HepG2 (cell line): ENCODE measurements around the gene KCTD5. TPM values are rescaled to one million over a fixed set of nuclear protein-coding genes. Genes with fewer than 3 reads are reported as not detected.
A peak's percentile ranks its signal among the peaks of the same experiment; 100 is the strongest.
"Not testable (repeated sequence)": the region's sequence is repeated elsewhere in the genome, so short reads cannot be mapped to it uniquely, and the experiment has no call there.

ENCODE experiments used
- ATAC-seq: fragments of 200-7000 bp; cut with Tn5 transposase; 3 replicates; pipeline ENCODE4 v1.9.1; 2020; ENCODE audit warnings: mild to moderate bottlenecking, moderate library complexity
- BruUV-seq: library from RNA; stranded (reverse); fragments of 400-500 nt; replicated peaks from 2 replicates; lab custom pipeline; 2021; lab: Mats Ljungman, UMichigan
- CTCF ChIA-PET: fragments of 300-600 bp; formaldehyde crosslinking; extraction: SDS; loops from one replicate; lab custom pipeline; 2021; ENCODE audit warnings: low total read pairs, inconsistent platforms, low intra/inter-chr PET ratio; lab: Yijun Ruan, JAX
- POLR2A ChIA-PET: fragments of 350-600 bp; sonication (Branson Sonifier 250); formaldehyde crosslinking; loops from one replicate; lab custom pipeline; 2020; ENCODE audit warnings: antibody characterized with exemption, inconsistent platforms; lab: Yijun Ruan, JAX
- DNase-seq: peaks from one replicate; pipeline ENCODE4 v3.0.0-alpha.2; 2015; ENCODE audit warnings: low spot score
- FAIRE-seq: peaks from 3 replicates; lab custom pipeline; 2011; peaks lifted over from hg19 to GRCh38; lab: Jason Lieb, UNC
- H2AFZ ChIP-seq: one replicate; pipeline ENCODE4 v1.6.1; 2011; ENCODE audit warnings: low read length, inconsistent platforms
- H3K27ac ChIP-seq: fragments of 300-600 bp; 3 replicates; pipeline ENCODE4 v1.8.0; 2011; ENCODE audit warnings: mixed run types, mild to moderate bottlenecking, mixed read lengths, low read length, inconsistent platforms; ENCODE audit not compliant: insufficient read depth; ENCODE audit errors: extremely low read length
- H3K27me3 ChIP-seq, 2 experiments: fragments of 200-600 bp in 1 of 2; 2 replicates in 1 of 2; 3 replicates in 1 of 2; pipeline versions ENCODE4 v1.6.0 to v1.8.0; 2011; ENCODE audit warnings: low read length in 2 of 2, mild to moderate bottlenecking in 2 of 2, moderate library complexity in 2 of 2, inconsistent platforms in 1 of 2; ENCODE audit not compliant: insufficient read depth in 2 of 2, control insufficient read depth in 1 of 2
- H3K36me3 ChIP-seq, 2 experiments: fragments of 200-600 bp in 1 of 2; replicated peaks in 1 of 2; 2 replicates in 1 of 2; 3 replicates in 1 of 2; pipeline versions ENCODE4 v1.5.1 to v1.8.0; 2011; ENCODE audit warnings: low read length in 2 of 2, inconsistent platforms in 1 of 2; ENCODE audit not compliant: insufficient read depth in 2 of 2, control insufficient read depth in 1 of 2
- H3K4me1 ChIP-seq: 2 replicates; pipeline ENCODE4 v1.5.1; 2012; ENCODE audit warnings: low read length, inconsistent platforms; ENCODE audit not compliant: insufficient read depth
- H3K4me2 ChIP-seq: 2 replicates; pipeline ENCODE4 v1.6.0; 2011; ENCODE audit warnings: low read depth, low read length, inconsistent platforms
- H3K4me3 ChIP-seq, 3 experiments: fragments of 200-600 bp in 1 of 3; sonication (generic), shearing (Covaris generic) in 1 of 3; replicated peaks in 1 of 3; 2 replicates each; pipeline ENCODE4 v1.5.1; 2011 to 2016; ENCODE audit warnings: low read length in 3 of 3, inconsistent platforms in 2 of 3, low read depth in 2 of 3, mild to moderate bottlenecking in 2 of 3, control low read depth in 1 of 3, mixed read lengths in 1 of 3; ENCODE audit not compliant: insufficient read depth in 1 of 3
- H3K79me2 ChIP-seq: one replicate; pipeline ENCODE4 v1.6.1; 2011; ENCODE audit warnings: low read length, inconsistent platforms; ENCODE audit not compliant: insufficient read depth
- H3K9ac ChIP-seq: 2 replicates; pipeline ENCODE4 v1.6.0; 2011; ENCODE audit warnings: mild to moderate bottlenecking, low read depth, low read length, inconsistent platforms; ENCODE audit not compliant: insufficient read depth
- H3K9me3 ChIP-seq: 2 replicates; pipeline ENCODE4 v1.5.1; 2012; ENCODE audit warnings: mild to moderate bottlenecking, low read length
- H4K20me1 ChIP-seq: 2 replicates; pipeline ENCODE4 v1.6.0; 2011; ENCODE audit warnings: inconsistent platforms, mild to moderate bottlenecking, low read length, moderate library complexity; ENCODE audit not compliant: insufficient read depth
- CERS6 ChIP-seq: sonication (generic); formaldehyde crosslinking; IDR thresholded peaks from 2 replicates; pipeline ENCODE4 v1.5.0; 2020; ENCODE audit warnings: missing genetic modification reagents
- SRSF4 ChIP-seq: fragments of 200-400 bp; formaldehyde crosslinking; IDR thresholded peaks from one replicate; pipeline ENCODE4 v1.6.1; 2018; ENCODE audit warnings: mild to moderate bottlenecking, low read depth, low read length, moderate library complexity; ENCODE audit not compliant: poor library complexity, severe bottlenecking
- ZNF552 ChIP-seq: sonication (generic); formaldehyde crosslinking; IDR thresholded peaks from 2 replicates; pipeline ENCODE4 v1.9.0; 2022; ENCODE audit warnings: missing genetic modification reagents, mild to moderate bottlenecking, borderline replicate concordance
- ZNF629 ChIP-seq: sonication (generic); formaldehyde crosslinking; conservative IDR thresholded peaks from 2 replicates; pipeline ENCODE4 v1.5.0; 2020; ENCODE audit warnings: missing genetic modification reagents
- whole genome bisulfite sequencing: methylation state at CpG from one replicate; pipeline ENCODE4 v1.1.6; 2017; ENCODE audit warnings: low lambda C conversion rate; 5-methylcytosine and 5-hydroxymethylcytosine counted together
- in situ Hi-C: cut with HindIII; loops from 2 replicates; pipeline ENCODE4 v1.10.0; 2017; ENCODE audit warnings: low pct_unique_long_range_greater_than_20kb; ENCODE audit not compliant: extremely low pct_ligation_motif_present
- intact Hi-C: fragments of 100-400 bp; cut with micrococcal nuclease; formaldehyde crosslinking; loops from one replicate; pipeline ENCODE4 v1.10.0; 2022; ENCODE audit not compliant: unreplicated experiment
- polyA plus RNA-seq, 8 experiments: library from polyadenylated mRNA; depleted of rRNA in 3 of 8; stranded (reverse) in 7 of 8; unstranded in 1 of 8; fragments of >200 nt; fragmentation: Illumina TruSeq in 4 of 8; extraction: Trizol in 4 of 8; gene quantifications; 2 replicates each; pipeline versions ENCODE4 v1.2.1 to v1.2.3, GENCODE V29; 2011 to 2016; ENCODE audit warnings: low read depth in 4 of 8, missing spikeins in 1 of 8, mixed read lengths in 1 of 8; ENCODE audit not compliant: insufficient read depth in 1 of 8
- total RNA-seq, 5 experiments: library from RNA; depleted of rRNA; stranded (reverse); fragments of >200 nt; fragmentation: Illumina TruSeq; extraction: Trizol; gene quantifications; 2 replicates each; pipeline ENCODE4 v1.2.3, GENCODE V29; 2016; ENCODE audit warnings: low read depth in 1 of 5

The KCTD5 gene
- total and polyA plus RNA-seq, 2 of the 13 experiments (the other 11 are each of a cell fraction or from before 2014, with no cell fraction given) = 25.4 to 29.8 TPM

GRCh38 chr16:2675714-2676113 is 6.6 kb upstream of the KCTD5 start (continued):
- TF ChIP-seq CERS6 (CRISPR knock-in tag) = no peak
- no peak for TF ChIP-seq SRSF4
- TF ChIP-seq ZNF552 = no peak

- BruUV-seq, H3K4me3 ChIP-seq, intact Hi-C loops, H3K36me3 ChIP-seq, H3K27ac ChIP-seq, CTCF ChIA-PET, DNase-seq, H3K9ac ChIP-seq, H2AFZ ChIP-seq, ATAC-seq, H3K4me2 ChIP-seq, POLR2A ChIA-PET, in situ Hi-C loops, H3K27me3 ChIP-seq, FAIRE-seq, H3K9me3 ChIP-seq, H4K20me1 ChIP-seq: not testable (repeated sequence)
- peaks cover 15% of the 10 kb centered on the region for H3K79me2 ChIP-seq
- 93% methylated on average over 3 of the region's 3 CpGs for WGBS
- H3K4me1 ChIP-seq = peaks cover 38% of the 10 kb centered on the region
- peak; percentile 72 for TF ChIP-seq ZNF629 (CRISPR knock-in tag)
Observed at GRCh38 chr16:2676937-2677336, 5.4 kb upstream of the KCTD5 start.

- H3K9me3 ChIP-seq, H3K27me3 ChIP-seq, DNase-seq, H3K36me3 ChIP-seq, H3K4me2 ChIP-seq, H4K20me1 ChIP-seq, H3K4me3 ChIP-seq, H2AFZ ChIP-seq, FAIRE-seq, H3K9ac ChIP-seq, CTCF ChIA-PET, POLR2A ChIA-PET, ATAC-seq, in situ Hi-C loops, BruUV-seq, H3K27ac ChIP-seq, intact Hi-C loops: not testable (repeated sequence)
- Histone ChIP-seq H3K79me2 (peaks cover 21% of the 10 kb centered on the region), H3K4me1 (peaks cover 33% of the 10 kb centered on the region)
- WGBS = 92% methylated on average over 12 of the region's 23 CpGs
Observed at GRCh38 chr16:2678206-2678965, 3.9 kb upstream of the KCTD5 start.

GRCh38 chr16:2679902-2680301 is 2.4 kb upstream of the KCTD5 start:
- ATAC-seq, H3K4me2 ChIP-seq, H3K9ac ChIP-seq, in situ Hi-C loops, H3K9me3 ChIP-seq, POLR2A ChIA-PET, CTCF ChIA-PET, BruUV-seq, H4K20me1 ChIP-seq, H3K4me3 ChIP-seq, H3K36me3 ChIP-seq, FAIRE-seq, H2AFZ ChIP-seq, H3K27me3 ChIP-seq, DNase-seq, intact Hi-C loops, H3K27ac ChIP-seq: not testable (repeated sequence)
- 92% methylated on average over 4 of the region's 4 CpGs for WGBS
- Histone ChIP-seq H3K79me2 (peaks cover 24% of the 10 kb centered on the region), H3K4me1 (peaks cover 31% of the 10 kb centered on the region)
